Upper lobe of left lung (tissue), 6 donors: ENCODE measurements around the gene PANK3. TPM values are rescaled to one million over a fixed set of nuclear protein-coding genes. Genes with fewer than 3 reads are reported as not detected.
"Not testable (repeated sequence)": the region's sequence is repeated elsewhere in the genome, so short reads cannot be mapped to it uniquely, and the experiment has no call there.

Source experiments
- ATAC-seq, 2 donors: fragments of 200-7000 bp; cut with Tn5 transposase; one replicate each; pipeline ENCODE4 v1.9.1; 2022; ENCODE audit warnings: mild to moderate bottlenecking in 2 of 2, moderate library complexity in 2 of 2; ENCODE audit not compliant: low FRiP score in 2 of 2
- DNase-seq, 2 donors: peaks; one replicate each; pipeline ENCODE4 v3.0.0-alpha.2; 2019 to 2020
- H3K27ac ChIP-seq, 4 donors: fragments of 200-600 bp; sonication (generic); one replicate each; pipeline ENCODE4 v1.5.1; 2016 to 2019
- H3K27me3 ChIP-seq, 4 donors: fragments of 200-600 bp; sonication (generic); one replicate each; pipeline ENCODE4 v1.5.1; 2017 to 2019
- H3K36me3 ChIP-seq, 4 donors: fragments of 200-600 bp; sonication (generic); one replicate each; pipeline ENCODE4 v1.5.1; 2016 to 2019
- H3K4me1 ChIP-seq, 4 donors: fragments of 200-600 bp; sonication (generic); one replicate each; pipeline ENCODE4 v1.5.1; 2018 to 2019
- H3K4me3 ChIP-seq, 4 donors: fragments of 200-600 bp; sonication (generic); one replicate each; pipeline ENCODE4 v1.5.1; 2017 to 2019; ENCODE audit warnings: mild to moderate bottlenecking in 2 of 4, moderate library complexity in 1 of 4
- H3K9me3 ChIP-seq, 4 donors: fragments of 200-600 bp; sonication (generic); one replicate each; pipeline ENCODE4 v1.5.1; 2018 to 2019
- CTCF ChIP-seq, 6 experiments: fragments of 450-650 bp in 4 of 6; fragments of 200-600 bp in 2 of 6; sonication (generic) in 2 of 6; IDR thresholded peaks; one replicate each; pipeline ENCODE4 v1.5.1; 2016 to 2019; ENCODE audit warnings: antibody characterized with exemption in 6 of 6
- EP300 ChIP-seq, 4 donors: sonication (generic); formaldehyde crosslinking; IDR thresholded peaks; one replicate each; pipeline ENCODE4 v1.5.1; 2017; ENCODE audit warnings: antibody characterized with exemption in 4 of 4, control low read depth in 2 of 4
- POLR2A ChIP-seq, 4 donors: fragments of 450-650 bp; IDR thresholded peaks; one replicate each; pipeline ENCODE4 v1.5.1; 2016 to 2017; ENCODE audit warnings: antibody characterized with exemption in 4 of 4, mild to moderate bottlenecking in 2 of 4
- POLR2AphosphoS5 ChIP-seq, 2 donors: sonication (generic); formaldehyde crosslinking; IDR thresholded peaks; one replicate each; pipeline ENCODE4 v1.5.1; 2017; ENCODE audit warnings: antibody characterized with exemption in 2 of 2
- WGBS, 2 donors: methylation state at CpG; one replicate each; pipeline ENCODE4 v1.1.5; 2017 to 2018; 5-methylcytosine and 5-hydroxymethylcytosine counted together
- total RNA-seq, 6 donors: library from RNA; depleted of rRNA in 4 of 6; stranded (reverse); fragments of >200 nt in 4 of 6; gene quantifications; one replicate each; pipeline versions ENCODE4 v1.1.0 to v1.2.1, GENCODE V29; 2016 to 2021
- donor health status: DM: no; HTN: no; CAD: no; lungs with moderate emphysema.
- donor health status: DM: no; HTN: yes; CAD: no; lungs with severe emphysema.

PANK3 gene
- total RNA-seq, 6 donors from 2014 or later = 11.5 to 59.2 (median 38.6) TPM

GRCh38 chr5:168580227-168580508 lies 1.0 kb upstream of the PANK3 start:
- ATAC-seq = no peak
- 43 to 51% methylated on average over 3 of the region's 3 CpGs for WGBS, 2 donors
- TF ChIP-seq CTCF (IDR thresholded peaks at IDR 0.05) = no peak
- TF ChIP-seq EP300 (IDR thresholded peaks at IDR 0.05) = no peak
- no peak for TF ChIP-seq POLR2A (IDR thresholded peaks at IDR 0.05)
- no peak for TF ChIP-seq POLR2AphosphoS5 (IDR thresholded peaks at IDR 0.05)

GRCh38 chr5:168579488-168580226 lies 489 bp upstream of the PANK3 start:
- DNase-seq (peak; percentile 99), ATAC-seq (peak; percentile 99 to 100)
- peak in 3 of 4 donors; percentile 22 to 88 (median 82) for TF ChIP-seq POLR2A (IDR thresholded peaks at IDR 0.05)
- TF ChIP-seq CTCF (IDR thresholded peaks at IDR 0.05) = no peak
- TF ChIP-seq EP300 (IDR thresholded peaks at IDR 0.05) = peak in 1 of 4 donors; percentile 40
- TF ChIP-seq POLR2AphosphoS5 (IDR thresholded peaks at IDR 0.05) = peak; percentile 82 to 96
- Histone ChIP-seq H3K4me3 (peak overlapping the region; percentile 77 to 95 (median 84)), H3K9me3 (no peaks in the 10 kb centered on the region), H3K36me3 (no peaks in the 10 kb centered on the region), H3K27ac (peak overlapping the region; percentile 90 to 99 (median 95)), H3K4me1 (peaks cover 17 to 29% (median 25%) of the 10 kb centered on the region in 4 donors), H3K27me3 (no peaks in the 10 kb centered on the region)
- whole genome bisulfite sequencing, 2 donors = 4% methylated on average over 18 to 25 of the region's 52 CpGs

More at GRCh38 chr5:168580227-168580508, 1.0 kb upstream of the PANK3 start:
- Histone ChIP-seq H3K9me3 (no peaks in the 10 kb centered on the region), H3K36me3 (no peaks in the 10 kb centered on the region), H3K27me3 (no peaks in the 10 kb centered on the region), H3K27ac (peak overlapping the region; percentile 90 to 99 (median 95)), H3K4me3 (peak overlapping the region; percentile 33 to 91 (median 78)), H3K4me1 (peaks cover 17 to 29% (median 25%) of the 10 kb centered on the region in 4 donors)
- no peak for DNase-seq

GRCh38 chr5:168578006-168578405 lies 1.2 kb downstream of the PANK3 start:
- TF ChIP-seq CTCF (IDR thresholded peaks at IDR 0.05) (no peak), POLR2AphosphoS5 (IDR thresholded peaks at IDR 0.05) (no peak), POLR2A (IDR thresholded peaks at IDR 0.05) (no peak), EP300 (IDR thresholded peaks at IDR 0.05) (no peak)
- WGBS, 2 donors = 10% methylated on average over 3 of the region's 3 CpGs
- Histone ChIP-seq H3K4me3 (peak overlapping the region; percentile 77 to 95 (median 84)), H3K36me3 (no peaks in the 10 kb centered on the region), H3K27me3 (no peaks in the 10 kb centered on the region), H3K4me1 (peaks cover 17 to 29% (median 25%) of the 10 kb centered on the region in 4 donors), H3K9me3 (no peaks in the 10 kb centered on the region), H3K27ac (peak overlapping the region in 3 of 4 donors; percentile 93 to 99 (median 97))
- no peak for ATAC-seq
- no peak for DNase-seq

- DNase-seq (no peak), ATAC-seq (no peak)
- H3K9me3 ChIP-seq = no peaks in the 10 kb centered on the region
Observed at GRCh38 chr5:168575391-168576372, 3.5 kb downstream of the PANK3 start.

GRCh38 chr5:168574156-168574555 lies 5.0 kb downstream of the PANK3 start:
- peaks cover 18 to 23% (median 21%) of the 10 kb centered on the region in 4 donors for H3K4me1 ChIP-seq
- not testable (repeated sequence) for H3K27me3 ChIP-seq, H3K36me3 ChIP-seq, H3K9me3 ChIP-seq, DNase-seq, H3K27ac ChIP-seq, H3K4me3 ChIP-seq, ATAC-seq
- WGBS, 2 donors = 91 to 93% methylated on average over 1 of the region's 1 CpG

More at GRCh38 chr5:168575391-168576372, 3.5 kb downstream of the PANK3 start:
- no peaks in the 10 kb centered on the region for H3K36me3 ChIP-seq
- no peak overlapping the region for H3K4me3 ChIP-seq
- TF ChIP-seq EP300 (IDR thresholded peaks at IDR 0.05) (no peak), POLR2AphosphoS5 (IDR thresholded peaks at IDR 0.05) (no peak), CTCF (IDR thresholded peaks at IDR 0.05) (no peak), POLR2A (IDR thresholded peaks at IDR 0.05) (no peak)
- WGBS, 2 donors = 78 to 81% methylated on average over 7 of the region's 7 CpGs
- no peaks in the 10 kb centered on the region for H3K27me3 ChIP-seq
- H3K4me1 ChIP-seq = peaks cover 20 to 29% (median 25%) of the 10 kb centered on the region in 4 donors
- no peak overlapping the region for H3K27ac ChIP-seq

- not testable (repeated sequence) for H3K36me3 ChIP-seq, DNase-seq, ATAC-seq, H3K4me3 ChIP-seq, H3K27me3 ChIP-seq, H3K9me3 ChIP-seq, H3K27ac ChIP-seq
- WGBS, 2 donors = 81 to 90% methylated on average over 2 to 3 of the region's 3 CpGs
- peaks cover 18 to 23% (median 21%) of the 10 kb centered on the region in 4 donors for H3K4me1 ChIP-seq
Observed at GRCh38 chr5:168573663-168574062, 5.5 kb downstream of the PANK3 start.
